ENCODE measurements around the gene HES2. TPM values are rescaled to one million over a fixed set of nuclear protein-coding genes. Genes with fewer than 3 reads are reported as not detected.

Gene HES2
- total and polyA plus RNA-seq, 12 donors, result 0.04 to 0.18 (median 0.10) TPM; not detected in 7

DNA sequence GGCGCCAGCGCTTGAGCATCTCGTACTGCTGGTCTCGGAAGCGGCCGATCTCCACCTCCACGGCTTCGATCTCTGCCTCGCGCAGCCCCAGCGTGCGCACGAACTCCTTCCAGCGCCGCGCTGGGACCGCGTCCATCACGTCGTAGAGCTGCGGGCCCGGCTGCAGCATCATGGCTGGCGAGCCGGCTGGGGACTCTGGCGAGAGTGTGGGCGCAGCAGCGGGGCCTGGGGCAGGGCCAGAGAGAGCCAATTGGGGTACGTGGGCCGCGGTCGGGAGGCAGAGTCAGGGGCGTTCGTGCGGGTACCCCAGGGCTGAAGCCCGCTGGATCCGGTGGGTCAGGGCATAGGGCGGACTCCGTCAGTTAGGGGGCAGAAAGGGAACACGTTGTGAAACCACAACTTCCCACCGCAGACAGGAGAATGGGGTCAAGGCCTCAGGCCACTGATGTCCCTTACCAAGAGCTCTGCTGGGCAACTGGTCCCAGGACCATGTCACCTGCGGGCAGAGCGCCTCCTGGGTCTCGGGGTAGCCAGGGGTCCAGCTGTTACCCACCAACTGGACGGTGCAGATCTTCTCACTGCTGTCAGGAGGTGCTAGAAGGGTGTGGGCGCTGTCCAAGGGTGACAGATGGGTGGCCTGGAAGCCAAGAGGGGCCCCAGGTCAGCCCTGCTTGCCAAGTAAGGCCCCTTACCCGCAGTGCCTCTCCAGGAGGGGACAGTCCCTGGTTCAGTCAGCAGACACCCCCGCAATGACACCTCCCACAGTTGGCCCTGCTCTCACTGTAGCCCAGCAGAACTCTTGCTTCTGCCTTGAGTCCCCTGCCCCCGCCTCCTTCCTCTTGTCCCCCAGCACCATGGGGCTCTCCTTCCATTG is 42.1 kb upstream of the HES2 start:
- H3K9me3 ChIP-seq (replicated peaks in 1 of 3), result no peaks in the 10 kb centered on the region
- peaks cover 0 to 10% of the 10 kb centered on the region in 2 donors for H3K4me1 ChIP-seq (replicated peaks in 1 of 2)
- WGBS, 4 donors, result 82 to 94% (median 88%) methylated on average over 26 to 48 of the region's 48 CpGs
- H3K27ac ChIP-seq, result no peak overlapping the region
- no peak for TF ChIP-seq CTCF (IDR thresholded peaks at IDR 0.05)
- TF ChIP-seq POLR2A (IDR thresholded peaks at IDR 0.05), result no peak
- intact Hi-C loops (cut with DNase I), result no loop called here
- peaks cover 0 to 12% of the 10 kb centered on the region in 2 donors for H3K36me3 ChIP-seq (replicated peaks in 1 of 2)
- no peaks in the 10 kb centered on the region for H3K27me3 ChIP-seq
- no peak for DNase-seq
- no peak overlapping the region for H3K4me3 ChIP-seq

DNA sequence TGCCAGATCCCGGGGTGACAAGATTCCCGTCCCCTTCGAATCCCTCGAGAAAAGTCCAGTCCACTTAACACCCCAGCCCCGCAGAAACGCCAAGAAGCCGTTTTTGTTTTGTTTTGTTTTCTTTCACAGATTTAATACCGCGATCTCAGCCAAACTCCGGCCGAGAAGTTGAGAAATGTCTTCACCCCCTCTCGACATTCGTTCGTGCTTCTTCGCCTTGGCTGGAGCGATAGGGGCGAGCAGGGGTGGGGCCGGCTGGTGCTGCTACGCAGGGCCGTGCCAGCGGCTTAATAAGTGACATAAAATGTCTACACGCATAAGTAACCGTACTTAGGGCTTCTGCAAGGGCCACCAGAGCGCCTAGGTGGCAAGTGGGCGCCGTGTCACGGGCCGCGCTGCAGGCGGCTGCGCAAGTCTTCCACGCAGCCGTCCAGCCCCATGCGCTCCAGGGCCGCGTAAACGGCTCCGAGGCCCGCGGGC is 41.4 kb upstream of the HES2 start:
- WGBS, 4 donors, result 74 to 90% (median 83%) methylated on average over 23 to 40 of the region's 40 CpGs
- H3K27ac ChIP-seq, result no peak overlapping the region
- intact Hi-C loops (cut with DNase I), result no loop called here
- no peak overlapping the region for H3K4me3 ChIP-seq
- H3K27me3 ChIP-seq, result no peaks in the 10 kb centered on the region
- peaks cover 0 to 10% of the 10 kb centered on the region in 2 donors for H3K4me1 ChIP-seq (replicated peaks in 1 of 2)
- peaks cover 0 to 12% of the 10 kb centered on the region in 2 donors for H3K36me3 ChIP-seq (replicated peaks in 1 of 2)
- TF ChIP-seq CTCF (IDR thresholded peaks at IDR 0.05) (no peak), POLR2A (IDR thresholded peaks at IDR 0.05) (no peak)
- no peaks in the 10 kb centered on the region for H3K9me3 ChIP-seq (replicated peaks in 1 of 3)
- no peak for DNase-seq

DNA sequence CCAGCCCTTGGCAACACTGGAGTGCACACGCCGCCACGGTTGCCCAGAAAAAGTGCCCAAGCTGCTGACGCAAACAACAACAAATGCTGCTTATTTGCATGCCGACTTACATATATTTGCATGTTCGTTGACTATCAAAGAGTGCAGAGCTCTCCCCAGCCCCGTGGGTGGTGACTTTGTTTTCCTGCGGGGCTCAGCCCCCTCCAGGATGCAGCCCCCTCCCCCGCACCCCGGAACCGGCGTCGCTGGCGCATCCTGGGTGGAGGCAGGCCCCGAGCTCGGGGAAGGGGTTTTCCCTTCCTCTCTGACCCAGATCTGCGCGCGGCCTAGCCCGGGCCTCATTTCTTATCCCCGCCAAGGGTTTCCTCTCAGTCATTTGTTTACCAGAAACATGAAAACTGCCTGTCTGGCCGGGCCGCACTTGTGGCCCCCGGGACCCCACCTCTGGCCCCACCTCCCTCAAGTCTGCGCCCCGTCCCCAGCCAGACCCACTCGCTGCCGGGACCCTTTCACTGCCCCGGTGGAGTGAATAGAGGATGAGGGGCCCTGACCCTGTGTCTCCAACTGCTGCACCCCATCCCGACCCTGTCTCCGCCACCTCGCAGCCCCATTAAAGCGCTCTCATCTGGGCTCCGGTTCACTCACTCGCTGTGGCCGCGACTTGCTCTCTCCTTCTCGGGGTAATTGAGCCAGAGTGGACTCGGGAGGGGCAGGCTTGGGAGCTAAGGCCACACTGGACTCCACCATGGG is 40.8 kb upstream of the HES2 start:
- Histone ChIP-seq H3K27ac (no peak overlapping the region), H3K4me1 (replicated peaks in 1 of 2) (peaks cover 0 to 10% of the 10 kb centered on the region in 2 donors), H3K9me3 (replicated peaks in 1 of 3) (no peaks in the 10 kb centered on the region), H3K36me3 (replicated peaks in 1 of 2) (peaks cover 0 to 12% of the 10 kb centered on the region in 2 donors), H3K27me3 (peaks cover 4% of the 10 kb centered on the region), H3K4me3 (peak overlapping the region in 1 of 4 donors; percentile 12)
- 16 to 41% (median 32%) methylated on average over 12 to 39 of the region's 39 CpGs for WGBS, 4 donors
- DNase-seq, result no peak
- intact Hi-C loops (cut with DNase I), result no loop called here
- TF ChIP-seq POLR2A (IDR thresholded peaks at IDR 0.05), result no peak
- TF ChIP-seq CTCF (IDR thresholded peaks at IDR 0.05), result no peak

DNA sequence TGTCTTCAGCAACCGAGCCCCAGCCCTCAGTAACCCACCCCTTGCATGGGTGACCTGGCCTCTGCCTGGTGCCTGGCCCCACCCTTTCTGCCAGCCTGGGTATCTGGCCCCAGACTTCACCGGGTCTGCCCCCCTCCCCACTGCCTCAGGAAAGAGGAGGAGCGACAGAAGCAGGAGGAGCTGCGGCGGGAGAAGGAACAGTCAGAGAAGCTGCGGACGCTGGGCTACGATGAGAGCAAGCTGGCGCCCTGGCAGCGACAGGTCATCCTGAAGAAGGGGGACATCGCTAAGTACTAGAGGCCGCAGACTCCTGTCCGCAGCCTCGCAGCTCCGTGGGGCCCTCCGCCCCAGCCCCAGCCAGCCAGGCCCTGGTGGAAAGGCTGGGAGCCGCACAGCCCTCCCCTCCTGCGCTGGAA is 40.1 kb upstream of the HES2 start:
- Histone ChIP-seq H3K36me3 (replicated peaks in 1 of 2) (peaks cover 0 to 12% of the 10 kb centered on the region in 2 donors), H3K4me3 (peak overlapping the region in 1 of 4 donors; percentile 12), H3K27ac (no peak overlapping the region), H3K4me1 (replicated peaks in 1 of 2) (peaks cover 0 to 10% of the 10 kb centered on the region in 2 donors), H3K9me3 (replicated peaks in 1 of 3) (no peaks in the 10 kb centered on the region), H3K27me3 (peaks cover 10% of the 10 kb centered on the region)
- TF ChIP-seq CTCF (IDR thresholded peaks at IDR 0.05), result no peak
- intact Hi-C loops (cut with DNase I), result no loop called here
- 8 to 22% (median 16%) methylated on average over 2 to 18 of the region's 18 CpGs for WGBS, 4 donors
- DNase-seq, result no peak

All from adrenal gland (tissue), 12 donors.